HG03460 (cell line): ENCODE data around the gene PAPPA.

ENCODE experiments used
- ATAC-seq: cut with Tn5 transposase; IDR thresholded peaks from one replicate; pipeline ENCODE4 v1.9.1; 2021; ENCODE audit not compliant: unreplicated experiment

PAPPA gene

GRCh38 chr9:116308076-116308475, 154.5 kb downstream of the PAPPA start:
- no peak for ATAC-seq

GRCh38 chr9:116309900-116310611, 156.5 kb downstream of the PAPPA start:
- no peak for ATAC-seq

GRCh38 chr9:116312221-116312620, 158.6 kb downstream of the PAPPA start:
- no peak for ATAC-seq

- no peak for ATAC-seq
These were observed 160.0 kb downstream of the PAPPA start for GRCh38 chr9:116313638-116314037.

GRCh38 chr9:116316246-116316645, 162.7 kb downstream of the PAPPA start:
- no peak for ATAC-seq

- no peak for ATAC-seq
These were observed 163.9 kb downstream of the PAPPA start for GRCh38 chr9:116317503-116317902.

- no peak for ATAC-seq
These were observed 165.1 kb downstream of the PAPPA start for GRCh38 chr9:116318468-116319374.

GRCh38 chr9:116319480-116319879, 165.9 kb downstream of the PAPPA start:
- ATAC-seq: no peak

GRCh38 chr9:116320290-116320689, 166.7 kb downstream of the PAPPA start:
- no peak for ATAC-seq

- ATAC-seq: no peak
These were observed 168.9 kb downstream of the PAPPA start for GRCh38 chr9:116322521-116322920.

- ATAC-seq: no peak
These were observed 169.4 kb downstream of the PAPPA start for GRCh38 chr9:116323012-116323411.

- no peak for ATAC-seq
These were observed 170.0 kb downstream of the PAPPA start for GRCh38 chr9:116323571-116323970.

- no peak for ATAC-seq
These were observed 172.3 kb downstream of the PAPPA start for GRCh38 chr9:116325924-116326323.

- ATAC-seq: no peak
These were observed 174.3 kb downstream of the PAPPA start for GRCh38 chr9:116327701-116328405.

- no peak for ATAC-seq
These were observed 175.9 kb downstream of the PAPPA start for GRCh38 chr9:116329470-116329869.

GRCh38 chr9:116331241-116331640, 177.7 kb downstream of the PAPPA start:
- no peak for ATAC-seq

- ATAC-seq: no peak
These were observed 178.5 kb downstream of the PAPPA start for GRCh38 chr9:116332090-116332489.

GRCh38 chr9:116333254-116333653, 179.7 kb downstream of the PAPPA start:
- no peak for ATAC-seq

- no peak for ATAC-seq
These were observed 181.1 kb downstream of the PAPPA start for GRCh38 chr9:116334546-116335150.

- ATAC-seq: no peak
These were observed 181.8 kb downstream of the PAPPA start for GRCh38 chr9:116335392-116335791.
